Skeletal muscle tissue (tissue), 4 donors: ENCODE results near the gene TGM2. TPM values are rescaled to one million over a fixed set of nuclear protein-coding genes. Genes with fewer than 3 reads are reported as not detected.

Experiments
- H3K27ac ChIP-seq: one replicate; pipeline ENCODE4 v1.7.0; 2013; ENCODE audit warnings: mild to moderate bottlenecking, low read depth, low read length, inconsistent platforms
- H3K27me3 ChIP-seq, 3 donors: one replicate each; pipeline ENCODE4 v1.7.0; 2013; ENCODE audit warnings: low read length in 3 of 3; ENCODE audit not compliant: control insufficient read depth in 3 of 3, insufficient read depth in 3 of 3
- H3K36me3 ChIP-seq, 3 donors: one replicate each; pipeline ENCODE4 v1.7.0; 2013; ENCODE audit warnings: low read length in 3 of 3; ENCODE audit not compliant: control insufficient read depth in 3 of 3, insufficient read depth in 3 of 3
- H3K4me1 ChIP-seq, 3 donors: one replicate each; pipeline ENCODE4 v1.7.0; 2013; ENCODE audit warnings: low read length in 3 of 3, mild to moderate bottlenecking in 3 of 3; ENCODE audit not compliant: control insufficient read depth in 3 of 3, insufficient read depth in 3 of 3
- H3K4me3 ChIP-seq, 3 donors: one replicate each; pipeline ENCODE4 v1.7.0; 2013; ENCODE audit warnings: low read length in 3 of 3
- H3K9ac ChIP-seq, 3 donors: one replicate each; pipeline ENCODE4 v1.7.0; 2013; ENCODE audit warnings: low read length in 3 of 3, mild to moderate bottlenecking in 3 of 3, moderate library complexity in 2 of 3, low read depth in 1 of 3
- H3K9me3 ChIP-seq, 3 donors: one replicate each; pipeline ENCODE4 v1.7.0; 2013; ENCODE audit warnings: low read length in 3 of 3; ENCODE audit not compliant: control insufficient read depth in 3 of 3
- total RNA-seq: library from RNA; depleted of rRNA; stranded (reverse); fragments of >200 nt; gene quantifications from one replicate; pipeline ENCODE4 v1.2.3, GENCODE V29; 2014
- donor health status: Osteomylitis.

TGM2 gene
- total RNA-seq, 1 donor from 2014 or later: 7.3 TPM

DNA sequence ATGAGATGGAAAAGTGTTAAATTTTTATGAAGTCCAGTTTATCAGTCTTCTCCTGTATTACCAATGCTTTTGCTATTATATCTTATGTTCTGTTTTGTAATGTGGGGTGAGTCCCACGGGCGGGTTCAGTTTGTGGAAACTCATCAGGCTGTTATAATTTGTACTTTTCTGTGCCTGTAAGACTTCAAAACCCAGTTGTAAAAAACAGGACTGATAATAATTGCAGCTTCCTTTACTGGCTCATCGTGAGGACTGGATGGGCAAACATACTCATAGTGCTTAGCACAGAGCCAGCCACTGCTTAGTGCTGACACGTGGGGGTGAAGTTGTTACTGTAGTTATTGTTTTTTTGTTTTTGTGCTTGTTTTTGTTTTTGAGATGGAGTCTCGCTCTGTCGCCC lies 45.6 kb downstream of the TGM2 start:
- Histone ChIP-seq H3K4me3 (no peak overlapping the region), H3K4me1 (peaks cover 3% of the 10 kb centered on the region in 3 donors), H3K9me3 (no peaks in the 10 kb centered on the region), H3K9ac (no peak overlapping the region), H3K27ac (no peak overlapping the region), H3K36me3 (no peaks in the 10 kb centered on the region), H3K27me3 (no peaks in the 10 kb centered on the region)

DNA sequence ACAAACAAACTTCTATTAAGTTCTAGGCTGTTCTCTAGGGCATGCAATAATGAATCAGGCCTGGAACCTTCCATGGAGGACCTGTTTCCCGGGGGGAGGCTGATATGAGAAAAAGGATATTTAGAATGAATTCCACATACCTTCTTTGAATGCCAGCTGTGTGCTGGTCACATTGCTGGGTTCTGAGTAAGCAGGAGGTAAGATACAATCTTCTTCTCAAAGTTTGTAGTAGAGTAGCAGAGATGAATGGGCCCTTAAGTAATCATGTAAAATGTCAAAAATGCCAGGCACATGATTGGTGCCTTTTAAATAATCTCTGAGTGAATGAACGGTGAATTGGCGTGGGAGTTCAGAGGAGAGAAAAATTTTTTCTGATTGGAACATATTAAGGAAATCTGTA lies 47.4 kb downstream of the TGM2 start:
- Histone ChIP-seq H3K4me1 (peaks cover 17 to 21% (median 20%) of the 10 kb centered on the region in 3 donors), H3K27ac (no peak overlapping the region), H3K4me3 (no peak overlapping the region), H3K27me3 (no peaks in the 10 kb centered on the region), H3K9me3 (no peaks in the 10 kb centered on the region), H3K9ac (no peak overlapping the region), H3K36me3 (no peaks in the 10 kb centered on the region)

DNA sequence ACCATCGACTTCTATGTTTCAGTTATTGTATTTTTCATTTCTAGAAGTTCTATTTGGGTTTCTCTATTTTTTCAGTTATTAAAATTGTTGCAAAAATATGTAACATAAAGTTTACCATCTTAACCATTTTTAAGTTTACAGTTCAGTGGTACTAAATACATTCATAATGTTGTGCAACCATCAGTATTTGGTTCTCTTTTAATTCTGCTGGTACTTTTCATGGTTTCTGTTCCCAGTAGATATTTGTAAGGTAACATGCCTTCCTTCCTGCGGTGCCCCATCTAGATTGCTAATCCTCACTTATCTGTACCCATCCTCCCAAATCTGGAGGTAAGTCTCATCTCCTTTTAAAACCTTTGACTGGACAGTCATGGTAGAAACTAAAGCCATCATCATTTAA lies 47.9 kb downstream of the TGM2 start:
- H3K4me1 ChIP-seq: peaks cover 20 to 26% (median 24%) of the 10 kb centered on the region in 3 donors

DNA sequence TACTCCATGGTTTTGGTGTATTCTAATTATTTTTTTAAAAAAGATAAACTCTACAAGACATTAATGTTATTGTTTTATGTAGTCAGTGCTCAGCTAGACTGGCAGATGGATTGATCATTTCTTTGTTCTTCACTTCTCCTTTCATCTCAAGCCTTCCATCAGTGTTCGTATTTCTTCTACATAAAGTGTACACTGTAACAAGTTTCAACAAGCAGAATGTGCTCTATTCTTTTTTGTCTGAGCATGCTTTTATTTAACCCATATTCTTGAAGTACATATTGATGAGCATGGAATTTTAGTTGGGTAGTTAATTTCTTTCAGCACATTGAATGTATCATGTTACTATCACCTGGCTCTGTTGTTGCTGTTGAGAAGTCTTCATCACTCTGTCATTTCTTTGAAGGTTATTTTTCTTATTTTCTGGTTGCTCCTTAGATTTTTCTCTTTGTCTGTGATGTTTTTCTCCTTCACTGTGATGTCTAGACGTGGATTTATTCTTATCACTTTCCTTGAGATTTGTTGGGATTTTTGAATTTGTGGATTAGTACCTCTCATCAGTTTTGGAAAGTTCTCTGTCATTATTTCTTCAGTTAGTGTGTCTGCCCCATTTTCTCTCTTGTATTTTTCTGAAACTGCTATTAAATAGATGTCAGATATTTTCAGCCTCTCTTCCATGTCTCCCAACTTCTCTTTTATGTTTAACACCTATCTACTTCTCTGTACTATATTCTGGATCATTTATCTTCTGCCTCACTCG lies 48.5 kb downstream of the TGM2 start:
- H3K4me3 ChIP-seq: no peak overlapping the region
- H3K27ac ChIP-seq: no peak overlapping the region
- H3K9me3 ChIP-seq: no peaks in the 10 kb centered on the region
- H3K9ac ChIP-seq: no peak overlapping the region
- no peaks in the 10 kb centered on the region for H3K36me3 ChIP-seq
- no peaks in the 10 kb centered on the region for H3K27me3 ChIP-seq
- H3K4me1 ChIP-seq: peaks cover 25 to 32% (median 30%) of the 10 kb centered on the region in 3 donors

More for the DNA sequence above, 47.9 kb downstream of the TGM2 start:
- Histone ChIP-seq H3K9me3 (no peaks in the 10 kb centered on the region), H3K9ac (no peak overlapping the region), H3K36me3 (no peaks in the 10 kb centered on the region), H3K27ac (no peak overlapping the region), H3K4me3 (no peak overlapping the region), H3K27me3 (no peaks in the 10 kb centered on the region)

DNA sequence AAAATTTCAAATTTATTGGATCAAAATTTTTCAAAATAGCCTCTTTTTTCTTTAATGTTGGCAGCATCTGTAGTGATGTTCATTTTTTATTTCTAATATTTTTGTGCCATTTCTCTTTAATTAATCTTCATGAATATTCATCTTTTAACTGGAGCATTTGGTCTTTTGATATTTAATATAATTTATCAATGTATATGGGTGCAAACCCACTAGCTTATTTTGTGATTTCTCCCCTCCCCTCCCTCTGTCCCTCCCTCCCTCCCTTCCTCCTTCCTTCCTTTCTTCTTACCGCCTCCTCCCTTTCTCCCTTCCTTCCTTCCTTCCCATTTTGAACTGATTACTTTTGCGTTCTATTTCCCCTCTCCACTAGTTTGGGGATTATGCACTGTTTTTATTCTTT lies 49.2 kb downstream of the TGM2 start:
- Histone ChIP-seq H3K9me3 (no peaks in the 10 kb centered on the region), H3K9ac (no peak overlapping the region), H3K36me3 (no peaks in the 10 kb centered on the region), H3K27me3 (no peaks in the 10 kb centered on the region), H3K4me3 (no peak overlapping the region), H3K27ac (no peak overlapping the region), H3K4me1 (peaks cover 30 to 39% (median 37%) of the 10 kb centered on the region in 3 donors)

DNA sequence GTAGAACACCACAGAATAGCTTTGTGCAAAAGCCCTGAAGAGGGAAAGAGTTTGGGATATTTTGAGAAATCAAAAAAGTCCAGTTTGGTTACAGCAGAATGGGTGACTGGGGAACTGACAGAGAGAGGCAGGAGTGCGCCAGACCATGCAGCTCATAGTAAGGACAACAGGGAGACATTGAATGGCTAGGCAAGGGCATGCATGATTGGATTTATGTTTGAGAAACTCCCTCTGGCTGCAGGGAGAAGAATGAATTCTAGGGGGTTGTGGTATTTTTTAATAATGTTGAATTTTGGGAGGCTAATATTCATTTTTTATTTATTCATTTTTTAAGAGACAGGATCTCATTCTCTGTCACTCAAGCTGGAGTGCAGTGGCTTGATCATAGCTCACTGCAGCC lies 49.9 kb downstream of the TGM2 start:
- Histone ChIP-seq H3K9ac (no peak overlapping the region), H3K27me3 (no peaks in the 10 kb centered on the region), H3K9me3 (no peaks in the 10 kb centered on the region), H3K4me1 (peaks cover 37 to 46% (median 44%) of the 10 kb centered on the region in 3 donors), H3K27ac (no peak overlapping the region), H3K36me3 (no peaks in the 10 kb centered on the region), H3K4me3 (no peak overlapping the region)

DNA sequence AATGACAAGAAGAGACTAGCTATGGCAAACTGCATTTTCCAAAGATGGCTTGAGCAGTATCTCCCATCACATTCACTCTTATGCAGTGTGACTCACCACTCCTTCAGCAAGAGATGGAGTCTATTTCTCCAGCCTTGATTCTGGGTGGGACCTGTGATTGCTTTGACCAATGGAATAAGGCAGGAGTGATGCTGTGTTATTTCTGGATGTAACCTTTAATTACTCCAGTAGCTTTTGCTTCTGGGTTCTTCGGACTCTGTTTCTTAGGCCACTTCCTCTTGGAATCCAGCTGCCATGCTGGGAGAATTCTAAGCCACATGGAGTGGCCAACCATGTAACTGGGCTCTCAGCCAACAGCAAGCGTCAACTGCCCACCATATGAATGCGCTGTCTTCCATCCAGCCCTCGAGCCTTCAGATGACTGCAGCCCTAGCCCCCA lies 50.7 kb downstream of the TGM2 start:
- Histone ChIP-seq H3K36me3 (no peaks in the 10 kb centered on the region), H3K4me3 (no peak overlapping the region), H3K27ac (peak overlapping the region; percentile 59), H3K9me3 (no peaks in the 10 kb centered on the region), H3K27me3 (no peaks in the 10 kb centered on the region), H3K4me1 (peaks cover 46 to 54% (median 52%) of the 10 kb centered on the region in 3 donors), H3K9ac (no peak overlapping the region)

DNA sequence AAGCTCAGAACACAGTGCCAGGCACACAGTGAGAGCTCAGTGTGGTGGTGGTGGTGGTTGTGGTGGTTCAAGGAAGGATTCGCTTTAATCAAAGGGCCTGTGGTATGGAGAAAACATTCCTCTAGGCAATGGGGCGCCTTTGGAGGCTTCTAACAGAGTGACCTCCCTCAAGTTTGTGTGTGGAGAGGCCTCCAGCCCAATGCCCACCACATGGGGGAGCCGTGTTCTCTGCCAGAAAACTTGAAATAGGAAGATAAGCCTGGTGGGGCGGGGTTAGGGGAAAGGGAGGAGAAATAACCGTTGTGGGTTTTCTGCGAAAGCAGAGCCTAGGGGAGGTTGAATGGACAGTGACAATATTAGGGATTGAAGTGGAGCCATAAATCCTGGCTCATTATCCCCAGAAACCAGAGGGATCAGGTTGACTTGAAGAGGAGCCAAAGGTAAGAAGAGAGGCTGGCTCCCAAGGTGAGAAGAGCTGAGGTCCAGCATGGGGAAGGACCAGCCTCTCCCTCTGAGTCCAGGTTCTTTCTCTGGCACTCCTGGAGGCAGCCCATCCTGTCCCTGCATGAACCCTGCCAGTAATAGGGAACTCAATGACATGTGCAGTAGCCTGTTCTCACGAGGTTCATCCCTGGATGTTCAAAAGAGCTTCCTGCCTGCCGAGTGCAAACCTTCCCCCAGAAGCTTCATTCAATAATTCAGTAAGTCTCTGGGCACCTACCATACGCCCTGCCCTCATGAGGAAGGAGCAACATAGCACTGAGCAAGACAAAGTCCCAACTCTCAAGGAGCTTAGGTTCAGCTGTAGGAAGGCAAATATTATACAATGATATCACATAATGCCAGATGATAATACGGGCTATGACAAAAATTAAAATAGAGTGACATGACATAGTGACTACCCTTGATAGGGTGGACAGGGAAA lies 51.4 kb downstream of the TGM2 start:
- H3K9me3 ChIP-seq: no peaks in the 10 kb centered on the region
- peak overlapping the region in 1 of 3 donors; percentile 11 for H3K4me3 ChIP-seq
- H3K9ac ChIP-seq: no peak overlapping the region
- peaks cover 53 to 61% (median 59%) of the 10 kb centered on the region in 3 donors for H3K4me1 ChIP-seq
- no peaks in the 10 kb centered on the region for H3K36me3 ChIP-seq
- peak overlapping the region; percentile 59 for H3K27ac ChIP-seq
- no peaks in the 10 kb centered on the region for H3K27me3 ChIP-seq

DNA sequence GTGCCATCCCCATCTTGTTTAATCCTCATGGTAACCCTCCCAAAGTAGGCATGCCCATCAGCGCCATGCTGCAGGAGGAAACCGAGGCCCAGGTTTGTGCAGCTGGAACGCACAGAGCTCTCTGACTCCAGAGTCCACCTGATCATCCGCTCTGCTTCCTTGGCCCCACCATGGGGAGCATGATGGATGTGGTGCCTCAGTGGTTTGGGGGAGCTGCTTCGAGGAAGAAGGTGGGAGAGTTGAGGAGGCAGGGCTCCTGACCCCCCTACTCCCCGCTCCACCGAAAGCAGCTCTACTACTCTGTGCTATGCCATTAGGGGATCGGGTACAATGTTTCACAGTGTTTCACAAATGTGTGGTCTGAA lies 52.2 kb downstream of the TGM2 start:
- H3K27me3 ChIP-seq: no peaks in the 10 kb centered on the region
- H3K27ac ChIP-seq: peak overlapping the region; percentile 49
- no peak overlapping the region for H3K4me3 ChIP-seq
- peaks cover 57 to 67% (median 65%) of the 10 kb centered on the region in 3 donors for H3K4me1 ChIP-seq
- H3K36me3 ChIP-seq: no peaks in the 10 kb centered on the region
- H3K9me3 ChIP-seq: no peaks in the 10 kb centered on the region
- no peak overlapping the region for H3K9ac ChIP-seq
